ENCODE measurements around the gene TXN2. TPM values are rescaled to one million over a fixed set of nuclear protein-coding genes. Genes with fewer than 3 reads are reported as not detected.

TXN2 gene, protein sequence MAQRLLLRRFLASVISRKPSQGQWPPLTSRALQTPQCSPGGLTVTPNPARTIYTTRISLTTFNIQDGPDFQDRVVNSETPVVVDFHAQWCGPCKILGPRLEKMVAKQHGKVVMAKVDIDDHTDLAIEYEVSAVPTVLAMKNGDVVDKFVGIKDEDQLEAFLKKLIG
- 100 to 1,000 TPM in 1 of 4 donors, 10 to 100 TPM in 3; 64.9 to 122 (median 86.0) TPM for total RNA-seq

DNA sequence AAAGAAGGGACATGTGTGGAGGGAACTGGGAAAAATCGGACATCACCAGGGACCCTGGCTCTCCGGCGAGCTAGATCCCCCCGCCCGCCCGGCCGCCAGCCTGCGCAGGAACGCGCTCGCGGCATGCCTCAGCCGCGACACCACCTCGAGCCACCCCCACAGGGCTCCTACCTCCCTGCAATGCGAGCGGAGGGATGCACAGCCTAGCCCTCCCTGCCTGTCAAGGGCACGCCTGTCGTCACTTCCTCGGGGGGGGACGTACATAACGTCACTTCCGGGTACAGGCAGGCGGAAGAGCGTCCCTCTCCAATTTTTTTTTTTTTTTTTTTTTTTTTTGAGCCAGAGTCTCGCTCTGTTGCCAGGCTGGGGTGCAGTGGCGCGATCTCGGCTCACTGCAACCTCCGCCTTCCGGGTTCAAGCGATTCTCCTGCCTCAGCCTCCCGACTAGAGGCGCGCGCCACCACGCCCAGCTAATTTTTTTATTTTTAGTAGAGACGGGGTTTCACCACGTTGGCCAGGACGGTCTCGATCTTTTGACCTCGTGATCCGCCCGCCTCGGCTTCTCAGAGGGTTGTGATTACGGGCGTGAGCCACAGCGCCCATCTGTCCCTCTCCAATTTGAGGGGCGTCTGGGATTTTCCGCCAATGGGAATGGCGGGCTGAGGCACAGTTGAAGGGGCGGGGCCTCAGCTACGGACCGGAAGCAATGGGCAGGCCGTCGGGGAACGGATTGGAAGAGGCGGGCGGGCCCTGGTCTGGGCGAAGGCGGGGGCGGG lies at the start of gene TXN2:
TXN2 (minus strand) TSS at position 248 of the 776 bp plus-strand sequence. CDS start 803 bp downstream, outside the sequence.
- no peaks in the 10 kb centered on the region for H3K27me3 ChIP-seq
- TF ChIP-seq POLR2A (IDR thresholded peaks at IDR 0.05) = peak; percentile 84 to 93
- TF ChIP-seq, protein P1, sequence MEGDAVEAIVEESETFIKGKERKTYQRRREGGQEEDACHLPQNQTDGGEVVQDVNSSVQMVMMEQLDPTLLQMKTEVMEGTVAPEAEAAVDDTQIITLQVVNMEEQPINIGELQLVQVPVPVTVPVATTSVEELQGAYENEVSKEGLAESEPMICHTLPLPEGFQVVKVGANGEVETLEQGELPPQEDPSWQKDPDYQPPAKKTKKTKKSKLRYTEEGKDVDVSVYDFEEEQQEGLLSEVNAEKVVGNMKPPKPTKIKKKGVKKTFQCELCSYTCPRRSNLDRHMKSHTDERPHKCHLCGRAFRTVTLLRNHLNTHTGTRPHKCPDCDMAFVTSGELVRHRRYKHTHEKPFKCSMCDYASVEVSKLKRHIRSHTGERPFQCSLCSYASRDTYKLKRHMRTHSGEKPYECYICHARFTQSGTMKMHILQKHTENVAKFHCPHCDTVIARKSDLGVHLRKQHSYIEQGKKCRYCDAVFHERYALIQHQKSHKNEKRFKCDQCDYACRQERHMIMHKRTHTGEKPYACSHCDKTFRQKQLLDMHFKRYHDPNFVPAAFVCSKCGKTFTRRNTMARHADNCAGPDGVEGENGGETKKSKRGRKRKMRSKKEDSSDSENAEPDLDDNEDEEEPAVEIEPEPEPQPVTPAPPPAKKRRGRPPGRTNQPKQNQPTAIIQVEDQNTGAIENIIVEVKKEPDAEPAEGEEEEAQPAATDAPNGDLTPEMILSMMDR (IDR thresholded peaks at IDR 0.05 in 4 of 5, conservative IDR thresholded peaks at IDR 0.05 in 1 of 5) = no peak
- intact Hi-C loops (cut with DNase I; ENCODE audit: low total_unique reads) (no loop called here), in situ Hi-C loops (cut with MboI; ENCODE audit: low sequenced_read_pairs in 4 of 4) (no loop called here)
- H3K4me3 ChIP-seq = peak within 1 kb of the TSS; percentile 72 to 97 (median 84)
- H3K36me3 ChIP-seq = peaks cover 0 to 37% of the 10 kb centered on the region in 2 donors
- H3K4me1 ChIP-seq = peaks cover 16 to 24% of the 10 kb centered on the region in 2 donors
- DNase-seq (peak; percentile 95 to 98), ATAC-seq (peak; percentile 93)
- H3K9me3 ChIP-seq = no peaks in the 10 kb centered on the region
- H3K27ac ChIP-seq = peak within 1 kb of the TSS; percentile 94 to 99 (median 98)

DNA sequence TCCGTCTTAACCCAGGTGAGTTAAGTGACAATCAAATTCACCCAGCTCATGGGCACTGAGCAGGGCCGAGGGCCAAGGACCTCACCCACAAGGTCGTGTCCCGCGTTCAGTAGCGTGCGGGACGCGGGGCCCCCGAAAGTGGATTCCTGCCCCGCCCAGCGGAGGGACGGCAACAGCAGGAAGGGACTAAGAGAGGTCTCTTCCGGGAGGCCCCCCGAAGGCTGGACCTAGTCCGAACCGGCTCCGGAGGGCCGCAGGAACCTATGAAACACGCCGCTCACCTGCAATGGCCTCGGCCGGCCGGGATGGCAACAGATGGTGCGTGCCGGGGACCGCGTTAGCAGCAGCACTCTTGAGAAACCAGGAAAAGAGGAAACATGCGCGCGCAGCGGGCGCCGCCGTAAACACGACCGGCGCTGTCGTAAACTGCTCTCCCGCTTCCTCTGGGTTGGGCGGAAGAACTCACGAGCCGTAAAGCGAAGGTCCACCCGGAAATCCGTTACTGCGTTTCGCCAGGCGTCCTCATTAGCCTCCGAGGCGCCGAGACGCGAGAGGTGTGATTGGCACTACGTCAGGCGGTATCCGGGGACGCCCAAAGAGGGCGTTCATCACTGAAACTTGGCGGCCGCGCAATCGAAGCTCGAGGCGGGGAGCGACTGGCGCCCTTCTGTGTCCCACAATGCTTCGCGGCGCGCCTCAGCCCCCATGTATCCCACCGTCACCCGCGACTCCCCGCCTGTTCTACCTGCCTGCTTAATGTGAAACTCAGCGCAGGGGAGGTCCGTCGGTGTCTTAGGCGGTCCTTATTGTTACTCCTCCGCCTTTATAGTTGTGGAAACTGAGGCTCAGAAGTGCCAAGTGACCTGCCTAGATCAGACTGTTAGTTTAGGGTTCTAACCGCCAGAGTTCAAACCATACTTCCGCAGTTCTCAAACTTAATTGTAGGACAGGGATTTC lies 47.6 kb upstream of the TXN2 start, which contains the start of gene EIF3D:
EIF3D (minus strand) TSS at position 372 of the 957 bp plus-strand sequence. CDS start 3,045 bp downstream, outside the sequence.
- H3K27me3 ChIP-seq = no peaks in the 10 kb centered on the region
- H3K4me1 ChIP-seq = peaks cover 11 to 12% of the 10 kb centered on the region in 2 donors
- in situ Hi-C loops (cut with MboI; ENCODE audit: low sequenced_read_pairs in 4 of 4) = no loop called here
- peak within 1 kb of the TSS; percentile 73 to 91 (median 80) for H3K4me3 ChIP-seq
- peak within 1 kb of the TSS; percentile 88 to 97 (median 94) for H3K27ac ChIP-seq
- intact Hi-C loops (cut with DNase I; ENCODE audit: low total_unique reads) = loop anchor here (2.0 kb wide), 1 partner anchor 22 kb away; the partner anchor contains the start of gene FOXRED2
- DNase-seq = peak; percentile 98 to 99
- ATAC-seq = peak; percentile 97 to 98
- H3K9me3 ChIP-seq = no peaks in the 10 kb centered on the region
- peaks cover 4 to 18% of the 10 kb centered on the region in 2 donors for H3K36me3 ChIP-seq
- TF ChIP-seq, protein P1 (IDR thresholded peaks at IDR 0.05 in 4 of 5, conservative IDR thresholded peaks at IDR 0.05 in 1 of 5) = peak in 1 of 5 experiments; percentile 2
- peak; percentile 65 to 84 for TF ChIP-seq POLR2A (IDR thresholded peaks at IDR 0.05)

DNA sequence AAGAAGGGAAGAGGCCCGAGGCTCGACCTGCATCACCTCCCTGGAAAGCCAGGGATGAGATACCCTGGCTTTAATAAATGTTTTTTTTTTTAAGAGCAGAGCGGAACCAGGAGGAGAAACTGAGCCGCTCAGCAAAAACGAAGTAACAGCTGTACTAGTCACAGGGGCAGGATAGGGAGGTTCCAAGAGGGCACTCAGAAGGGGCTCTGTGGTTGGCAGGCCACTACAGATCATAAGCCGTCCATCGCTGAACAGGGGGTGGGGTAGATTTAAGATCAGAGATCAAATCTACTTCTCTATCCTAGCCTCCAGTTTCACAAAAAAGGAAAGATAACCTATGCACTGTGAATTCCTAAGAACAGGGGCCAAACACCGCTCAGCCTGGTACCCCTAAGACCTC lies 46.9 kb upstream of the TXN2 start:
- H3K9me3 ChIP-seq = no peaks in the 10 kb centered on the region
- H3K27me3 ChIP-seq = no peaks in the 10 kb centered on the region
- peaks cover 4 to 26% of the 10 kb centered on the region in 2 donors for H3K36me3 ChIP-seq
- no peak for TF ChIP-seq POLR2A (IDR thresholded peaks at IDR 0.05)
- TF ChIP-seq, protein P1 (IDR thresholded peaks at IDR 0.05 in 4 of 5, conservative IDR thresholded peaks at IDR 0.05 in 1 of 5) = no peak
- intact Hi-C loops (cut with DNase I; ENCODE audit: low total_unique reads) (loop anchor here (2.0 kb wide), 1 partner anchor 22 kb away; the partner anchor contains the start of gene FOXRED2), in situ Hi-C loops (cut with MboI; ENCODE audit: low sequenced_read_pairs in 4 of 4) (no loop called here)
- peak overlapping the region; percentile 73 to 91 (median 80) for H3K4me3 ChIP-seq
- H3K27ac ChIP-seq = peak overlapping the region; percentile 88 to 97 (median 94)
- peak in 1 of 2 donors; percentile 8 for ATAC-seq
- peaks cover 11 to 12% of the 10 kb centered on the region in 2 donors for H3K4me1 ChIP-seq
- peak in 1 of 2 donors; percentile 27 for DNase-seq

DNA sequence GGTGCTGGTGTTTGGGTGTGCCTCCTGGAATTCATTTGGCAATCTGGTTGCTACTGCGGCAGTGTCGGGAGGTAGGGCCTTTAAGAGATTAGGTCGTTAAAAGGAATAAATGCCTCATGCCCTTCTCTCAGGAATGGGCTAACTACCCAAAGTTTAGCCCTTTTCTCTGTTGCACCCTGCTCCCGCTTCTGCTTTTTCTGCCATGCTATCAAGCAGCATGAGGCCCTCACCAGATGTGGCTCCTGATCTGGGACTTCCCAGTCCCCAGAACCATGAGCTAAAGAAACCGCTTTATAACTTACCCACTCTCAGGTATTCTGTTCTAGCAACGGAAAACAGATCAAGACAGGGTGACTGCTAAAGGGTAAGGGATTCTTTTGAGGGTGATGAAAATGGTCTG lies 41.2 kb upstream of the TXN2 start:
- in situ Hi-C loops (cut with MboI; ENCODE audit: low sequenced_read_pairs in 4 of 4) = no loop called here
- TF ChIP-seq, protein P1 (IDR thresholded peaks at IDR 0.05 in 4 of 5, conservative IDR thresholded peaks at IDR 0.05 in 1 of 5) = no peak
- TF ChIP-seq POLR2A (IDR thresholded peaks at IDR 0.05) = no peak

More for the DNA sequence above, 41.2 kb upstream of the TXN2 start:
- H3K27ac ChIP-seq = no peak overlapping the region
- H3K9me3 ChIP-seq = no peaks in the 10 kb centered on the region
- DNase-seq = no peak
- no peak overlapping the region for H3K4me3 ChIP-seq
- ATAC-seq = no peak
- H3K27me3 ChIP-seq = no peaks in the 10 kb centered on the region
- intact Hi-C loops (cut with DNase I; ENCODE audit: low total_unique reads) = no loop called here
- H3K4me1 ChIP-seq = peaks cover 4 to 5% of the 10 kb centered on the region in 2 donors
- H3K36me3 ChIP-seq = peaks cover 11 to 83% of the 10 kb centered on the region in 2 donors
